Measurements from ENCODE around the gene RNF220. TPM values are rescaled to one million over a fixed set of nuclear protein-coding genes. Genes with fewer than 3 reads are reported as not detected.

RNF220 gene
- polyA plus RNA-seq, 1 donor (not counting 4 experiments of a cell fraction or from before 2014, with no cell fraction given), result 42.7 TPM

DNA sequence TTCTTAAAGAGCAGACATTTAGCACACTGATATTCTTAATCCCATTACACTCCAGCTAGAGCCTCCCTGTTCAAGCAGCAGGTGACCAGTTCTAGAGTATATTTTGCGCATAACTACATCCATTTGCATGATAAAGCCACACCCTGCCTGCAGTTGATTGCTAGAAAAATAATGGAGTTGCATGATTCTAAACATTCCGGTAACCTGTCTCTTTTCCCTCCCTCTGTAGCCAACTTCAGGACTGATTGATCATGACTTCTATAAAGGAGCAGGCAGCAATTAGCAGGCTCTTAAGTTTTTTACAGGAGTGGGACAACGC is 284.4 kb downstream of the RNF220 start:
- H4K20me1 ChIP-seq (ENCODE audit: control insufficient read depth, extremely low read depth, insufficient read depth, low read length), result no peaks in the 10 kb centered on the region
- H3K27ac ChIP-seq (ENCODE audit: control insufficient read depth, insufficient read depth, low read length), result no peak overlapping the region
- no peaks in the 10 kb centered on the region for H3K9me1 ChIP-seq (ENCODE audit: control insufficient read depth, extremely low read depth, insufficient read depth, low read length)
- FAIRE-seq (no peak), DNase-seq (ENCODE audit: low read depth, low spot score) (no peak)
- no peak overlapping the region for H3K4me3 ChIP-seq (ENCODE audit: control insufficient read depth in 2 of 3, extremely low read depth in 1 of 3, insufficient read depth in 2 of 3, low read depth in 1 of 3, low read length in 3 of 3)
- H3K79me2 ChIP-seq (ENCODE audit: control insufficient read depth, insufficient read depth, low read length), result no peaks in the 10 kb centered on the region
- H3K4me2 ChIP-seq (ENCODE audit: control insufficient read depth, extremely low read depth, insufficient read depth, low read depth, low read length), result no peak overlapping the region
- H2AFZ ChIP-seq (ENCODE audit: control insufficient read depth, low read length), result no peak overlapping the region
- H3K9ac ChIP-seq (ENCODE audit: control insufficient read depth, extremely low read depth, insufficient read depth, low read length), result no peak overlapping the region
- dilution Hi-C loops (cut with MboI; ENCODE audit: extremely low pct_ligation_motif_present, low sequenced_read_pairs), result no loop called here
- no peaks in the 10 kb centered on the region for H3K27me3 ChIP-seq (ENCODE audit: control insufficient read depth, extremely low read depth, insufficient read depth, low read length)
- no peaks in the 10 kb centered on the region for H3K9me3 ChIP-seq (ENCODE audit: control insufficient read depth, low read depth, low read length)
- H3K36me3 ChIP-seq (ENCODE audit: control insufficient read depth in 2 of 2, extremely low read depth in 1 of 2, insufficient read depth in 2 of 2, low read length in 2 of 2), result no peaks in the 10 kb centered on the region
- no peaks in the 10 kb centered on the region for H3K4me1 ChIP-seq (ENCODE audit: control insufficient read depth, extremely low read depth, insufficient read depth, low read length)
- TF ChIP-seq, protein P1, sequence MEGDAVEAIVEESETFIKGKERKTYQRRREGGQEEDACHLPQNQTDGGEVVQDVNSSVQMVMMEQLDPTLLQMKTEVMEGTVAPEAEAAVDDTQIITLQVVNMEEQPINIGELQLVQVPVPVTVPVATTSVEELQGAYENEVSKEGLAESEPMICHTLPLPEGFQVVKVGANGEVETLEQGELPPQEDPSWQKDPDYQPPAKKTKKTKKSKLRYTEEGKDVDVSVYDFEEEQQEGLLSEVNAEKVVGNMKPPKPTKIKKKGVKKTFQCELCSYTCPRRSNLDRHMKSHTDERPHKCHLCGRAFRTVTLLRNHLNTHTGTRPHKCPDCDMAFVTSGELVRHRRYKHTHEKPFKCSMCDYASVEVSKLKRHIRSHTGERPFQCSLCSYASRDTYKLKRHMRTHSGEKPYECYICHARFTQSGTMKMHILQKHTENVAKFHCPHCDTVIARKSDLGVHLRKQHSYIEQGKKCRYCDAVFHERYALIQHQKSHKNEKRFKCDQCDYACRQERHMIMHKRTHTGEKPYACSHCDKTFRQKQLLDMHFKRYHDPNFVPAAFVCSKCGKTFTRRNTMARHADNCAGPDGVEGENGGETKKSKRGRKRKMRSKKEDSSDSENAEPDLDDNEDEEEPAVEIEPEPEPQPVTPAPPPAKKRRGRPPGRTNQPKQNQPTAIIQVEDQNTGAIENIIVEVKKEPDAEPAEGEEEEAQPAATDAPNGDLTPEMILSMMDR (optimal IDR thresholded peaks at IDR 0.05 in 1 of 3, IDR thresholded peaks at IDR 0.05 in 1 of 3, conservative IDR thresholded peaks at IDR 0.05 in 1 of 3; ENCODE audit: extremely low read depth in 1 of 3, insufficient read depth in 2 of 3, low read length in 3 of 3), result no peak
- no peak for TF ChIP-seq EZH2 (IDR thresholded peaks at IDR 0.05; ENCODE audit: low read length)

DNA sequence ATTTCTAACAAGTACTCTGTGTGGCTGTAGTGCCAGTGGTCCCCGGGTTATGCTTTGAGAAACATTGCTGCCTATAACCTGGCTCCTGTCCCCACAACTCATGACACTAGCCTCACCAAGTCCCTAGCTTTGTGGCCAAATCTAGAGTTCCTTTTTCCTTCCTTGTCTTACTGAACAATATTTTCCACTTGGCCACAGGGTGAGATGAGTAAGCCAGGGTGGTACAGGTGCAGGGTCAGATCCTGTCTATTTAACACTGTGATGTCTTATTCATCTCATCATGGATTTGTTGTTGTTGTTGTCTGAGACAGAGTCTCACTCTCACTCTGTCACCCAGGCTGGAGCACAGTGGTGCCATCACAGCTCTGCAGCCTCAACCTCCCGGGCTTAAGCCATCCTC is 288.1 kb downstream of the RNF220 start:
- TF ChIP-seq EZH2 (IDR thresholded peaks at IDR 0.05; ENCODE audit: low read length), result no peak
- TF ChIP-seq, protein P1 (optimal IDR thresholded peaks at IDR 0.05 in 1 of 3, IDR thresholded peaks at IDR 0.05 in 1 of 3, conservative IDR thresholded peaks at IDR 0.05 in 1 of 3; ENCODE audit: extremely low read depth in 1 of 3, insufficient read depth in 2 of 3, low read length in 3 of 3), result no peak
- Histone ChIP-seq H2AFZ (ENCODE audit: control insufficient read depth, low read length) (no peak overlapping the region), H3K27ac (ENCODE audit: control insufficient read depth, insufficient read depth, low read length) (no peak overlapping the region), H3K27me3 (ENCODE audit: control insufficient read depth, extremely low read depth, insufficient read depth, low read length) (peaks cover 7% of the 10 kb centered on the region), H3K4me1 (ENCODE audit: control insufficient read depth, extremely low read depth, insufficient read depth, low read length) (no peaks in the 10 kb centered on the region), H3K36me3 (ENCODE audit: control insufficient read depth in 2 of 2, extremely low read depth in 1 of 2, insufficient read depth in 2 of 2, low read length in 2 of 2) (no peaks in the 10 kb centered on the region), H3K79me2 (ENCODE audit: control insufficient read depth, insufficient read depth, low read length) (no peaks in the 10 kb centered on the region), H3K4me3 (ENCODE audit: control insufficient read depth in 2 of 3, extremely low read depth in 1 of 3, insufficient read depth in 2 of 3, low read depth in 1 of 3, low read length in 3 of 3) (no peak overlapping the region), H3K9me1 (ENCODE audit: control insufficient read depth, extremely low read depth, insufficient read depth, low read length) (no peaks in the 10 kb centered on the region), H3K9me3 (ENCODE audit: control insufficient read depth, low read depth, low read length) (no peaks in the 10 kb centered on the region), H3K9ac (ENCODE audit: control insufficient read depth, extremely low read depth, insufficient read depth, low read length) (no peak overlapping the region), H4K20me1 (ENCODE audit: control insufficient read depth, extremely low read depth, insufficient read depth, low read length) (no peaks in the 10 kb centered on the region), H3K4me2 (ENCODE audit: control insufficient read depth, extremely low read depth, insufficient read depth, low read depth, low read length) (no peak overlapping the region)
- DNase-seq (ENCODE audit: low read depth, low spot score), result no peak
- FAIRE-seq, result no peak
- dilution Hi-C loops (cut with MboI; ENCODE audit: extremely low pct_ligation_motif_present, low sequenced_read_pairs), result no loop called here
